GM21786 (cell line): ENCODE measurements around the gene ATXN7.
A peak's percentile ranks its signal among the peaks of the same experiment; 100 is the strongest.

ENCODE experiments used
- ATAC-seq: cut with Tn5 transposase; IDR thresholded peaks from one replicate; pipeline ENCODE4 v1.9.1; 2021; ENCODE audit not compliant: unreplicated experiment

Gene ATXN7

DNA sequence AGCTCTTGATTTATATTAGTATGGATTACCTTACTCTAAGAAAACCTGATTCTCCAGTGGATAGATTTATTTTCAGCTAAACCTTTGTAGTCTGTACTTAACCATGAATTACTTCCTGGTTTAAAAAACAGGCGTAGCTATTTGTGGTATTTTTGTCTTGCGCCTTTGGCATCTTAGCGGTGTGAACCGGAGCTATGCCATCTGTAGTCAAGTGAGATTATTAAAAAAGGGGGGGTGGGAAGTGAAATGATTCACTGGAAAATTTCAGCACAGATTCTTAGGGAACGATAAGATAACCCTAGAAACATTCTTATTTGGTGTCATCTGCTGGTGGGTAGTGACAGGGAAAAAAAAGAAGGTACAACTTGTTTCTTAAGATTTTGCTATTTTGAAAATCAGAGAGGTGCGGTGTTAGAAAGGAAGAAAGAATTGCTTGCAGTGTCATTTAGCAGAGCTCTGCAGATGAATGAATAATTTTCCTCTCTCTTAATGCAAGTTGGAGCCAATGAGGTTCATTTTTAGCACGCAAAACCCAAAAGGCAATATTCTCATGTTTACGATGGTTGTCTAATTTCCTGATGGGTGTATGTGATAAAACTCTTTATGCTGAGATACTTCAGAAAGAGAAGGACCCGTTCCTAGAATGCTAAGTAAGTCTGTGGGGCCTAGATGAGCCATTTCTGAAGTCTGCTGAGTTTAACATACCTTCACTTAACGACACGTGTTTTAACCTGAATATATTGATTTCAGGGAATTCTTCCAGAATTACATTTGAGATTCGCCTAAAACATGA, 115.6 kb downstream of the ATXN7 start:
- no peak for ATAC-seq

DNA sequence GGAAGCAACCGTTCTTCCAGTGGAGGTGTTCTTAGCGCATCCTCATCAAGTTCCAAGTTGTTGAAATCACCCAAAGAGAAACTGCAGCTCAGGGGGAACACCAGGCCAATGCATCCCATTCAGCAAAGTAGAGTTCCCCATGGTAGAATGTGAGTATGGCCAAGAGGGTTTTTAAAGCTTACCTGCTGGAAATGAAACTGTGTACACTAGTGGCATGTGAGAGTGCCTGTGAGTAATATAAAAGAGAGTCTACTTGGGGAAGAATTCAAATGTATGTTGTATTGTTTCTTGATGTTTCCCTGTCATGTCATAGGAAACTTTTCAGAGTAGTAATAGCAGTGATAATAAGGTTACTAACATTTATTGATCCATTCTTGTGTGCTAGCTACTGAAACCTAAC, 116.4 kb downstream of the ATXN7 start:
- no peak for ATAC-seq

DNA sequence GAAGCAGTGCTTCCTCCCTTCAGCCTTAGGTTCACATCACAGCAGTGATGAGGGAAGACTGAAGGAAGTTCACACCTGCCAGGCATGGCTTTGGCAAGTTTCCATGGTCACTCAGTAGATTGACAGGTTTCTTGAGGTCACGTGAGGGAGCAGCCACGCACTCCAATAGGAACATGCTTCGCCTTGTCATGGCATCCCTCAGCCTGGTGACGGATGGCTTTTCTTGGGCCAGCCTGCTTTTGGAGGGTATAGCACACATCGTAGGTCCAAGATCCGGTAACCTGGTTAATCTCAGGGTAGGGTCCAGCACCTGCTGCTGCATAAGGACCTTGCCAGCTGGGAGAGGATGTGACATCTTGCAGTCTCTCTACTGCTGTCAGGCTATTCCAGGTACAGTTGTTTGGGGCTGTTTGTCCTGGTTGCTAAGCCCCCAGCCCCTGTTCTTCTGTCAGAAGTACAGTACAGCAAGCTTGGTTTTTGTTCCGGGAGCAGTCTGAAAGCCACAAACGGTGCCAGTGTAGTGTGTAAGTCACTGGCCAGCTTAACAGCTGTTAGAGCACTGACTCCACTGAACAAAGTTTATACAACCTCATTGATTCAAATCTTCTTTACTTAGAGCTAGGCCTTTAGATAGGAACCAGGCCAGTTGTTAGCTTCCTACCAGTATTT, 117.3 kb downstream of the ATXN7 start:
- no peak for ATAC-seq

DNA sequence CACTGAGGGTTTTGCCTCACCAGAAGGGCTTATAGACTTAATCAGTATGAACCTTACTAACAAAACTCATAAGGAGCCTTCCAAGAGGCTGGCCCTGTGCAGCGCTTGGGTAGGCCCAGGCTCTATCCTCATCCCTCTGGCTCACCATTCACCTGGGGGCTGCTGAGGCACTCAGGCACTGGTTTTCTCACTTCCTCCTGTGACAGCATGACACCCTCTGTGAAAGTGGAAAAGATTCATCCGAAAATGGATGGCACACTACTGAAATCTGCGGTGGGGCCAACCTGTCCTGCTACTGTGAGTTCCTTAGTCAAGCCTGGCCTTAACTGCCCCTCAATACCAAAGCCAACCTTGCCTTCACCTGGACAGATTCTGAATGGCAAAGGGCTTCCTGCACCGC, 118.3 kb downstream of the ATXN7 start:
- ATAC-seq = no peak

- no peak for ATAC-seq
These were observed 120.7 kb downstream of the ATXN7 start for GRCh38 chr3:63984391-63984790.

GRCh38 chr3:63986146-63986545, 122.5 kb downstream of the ATXN7 start:
- ATAC-seq = no peak

- ATAC-seq = no peak
These were observed 123.2 kb downstream of the ATXN7 start for GRCh38 chr3:63986831-63987230.

DNA sequence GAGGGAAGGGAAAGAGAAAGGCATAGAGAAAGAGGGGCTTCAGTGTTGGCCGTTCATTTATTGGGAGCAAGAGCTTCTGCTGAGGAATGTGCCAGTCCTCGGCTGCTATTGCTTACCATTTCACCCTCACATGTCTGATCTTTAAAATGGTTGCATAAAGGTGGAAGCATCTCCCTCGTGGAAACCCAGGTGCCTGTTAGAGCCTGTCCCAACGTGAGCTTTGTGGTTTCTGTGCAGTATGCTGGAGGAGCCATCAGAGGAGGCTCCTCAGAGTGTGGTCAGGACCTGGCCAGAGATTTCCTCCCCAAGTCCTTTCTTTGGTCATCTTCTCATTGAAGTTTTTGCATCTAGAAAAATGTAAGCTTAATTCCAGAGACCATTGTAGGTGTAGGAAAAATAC, 125.3 kb downstream of the ATXN7 start:
- ATAC-seq = no peak

- no peak for ATAC-seq
These were observed 126.5 kb downstream of the ATXN7 start for GRCh38 chr3:63990204-63990603.

- ATAC-seq = no peak
These were observed 127.1 kb downstream of the ATXN7 start for GRCh38 chr3:63990733-63991132.

DNA sequence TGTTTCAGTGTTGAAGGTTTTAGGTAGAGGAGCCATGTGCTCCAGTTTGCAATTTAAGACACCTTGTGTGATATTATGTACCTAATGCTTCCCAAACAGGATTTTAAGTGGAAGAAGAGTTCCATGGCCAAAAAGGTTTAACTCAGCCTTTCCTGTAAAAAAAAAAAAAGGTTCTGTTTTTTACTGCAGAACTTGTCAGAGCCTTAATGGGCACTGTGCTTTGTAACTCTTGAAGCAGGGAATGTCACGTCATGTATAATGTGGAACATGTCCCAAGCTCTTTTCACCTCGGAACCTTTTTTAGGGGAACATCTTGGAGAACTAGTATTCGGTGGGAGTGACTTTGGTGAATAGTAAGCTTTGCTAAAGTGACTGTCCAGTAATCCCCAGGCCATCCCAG, 128.0 kb downstream of the ATXN7 start:
- ATAC-seq = no peak

- no peak for ATAC-seq
These were observed 129.0 kb downstream of the ATXN7 start for GRCh38 chr3:63992516-63993209.

DNA sequence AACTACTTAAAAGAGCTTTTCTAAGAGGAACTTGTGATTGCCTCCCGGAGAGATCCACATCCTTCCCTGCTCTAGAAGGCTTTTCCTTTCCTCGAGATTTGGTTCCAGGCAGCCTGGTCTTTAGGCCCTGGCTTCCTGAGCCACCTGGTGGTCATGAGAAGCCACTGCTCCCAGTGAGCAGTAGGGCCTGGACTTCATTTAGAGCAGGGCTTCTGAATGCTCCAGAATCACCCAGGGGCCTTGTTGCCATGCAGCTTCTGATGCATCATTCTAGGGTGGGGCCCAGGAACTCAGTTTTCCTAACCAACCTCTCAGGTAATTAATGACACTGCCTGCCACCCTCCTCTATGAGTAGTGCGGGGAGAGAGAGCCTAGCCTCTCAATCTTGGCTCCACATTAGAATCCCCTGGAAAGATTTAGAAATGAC, 130.0 kb downstream of the ATXN7 start:
- ATAC-seq = peak; percentile 84

DNA sequence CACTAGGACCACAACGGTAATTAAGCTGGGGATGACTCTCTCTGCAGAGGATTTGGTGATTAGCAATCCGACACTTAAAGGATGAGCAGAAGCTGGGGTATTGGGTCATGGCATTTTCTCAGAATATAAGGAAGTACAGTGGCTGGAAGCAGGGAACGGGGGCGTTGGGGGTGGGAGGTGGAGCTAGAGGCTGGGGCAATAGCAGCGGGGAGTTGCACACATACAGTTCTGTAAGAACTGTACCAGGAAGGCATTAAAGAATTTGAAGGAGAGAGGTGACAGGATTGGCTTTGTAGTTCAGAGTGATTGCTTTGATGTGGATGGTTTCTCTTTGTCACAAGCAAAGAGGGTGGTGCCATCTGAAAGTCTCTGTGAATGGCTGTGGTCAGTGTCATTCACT, 131.4 kb downstream of the ATXN7 start:
- ATAC-seq = no peak

DNA sequence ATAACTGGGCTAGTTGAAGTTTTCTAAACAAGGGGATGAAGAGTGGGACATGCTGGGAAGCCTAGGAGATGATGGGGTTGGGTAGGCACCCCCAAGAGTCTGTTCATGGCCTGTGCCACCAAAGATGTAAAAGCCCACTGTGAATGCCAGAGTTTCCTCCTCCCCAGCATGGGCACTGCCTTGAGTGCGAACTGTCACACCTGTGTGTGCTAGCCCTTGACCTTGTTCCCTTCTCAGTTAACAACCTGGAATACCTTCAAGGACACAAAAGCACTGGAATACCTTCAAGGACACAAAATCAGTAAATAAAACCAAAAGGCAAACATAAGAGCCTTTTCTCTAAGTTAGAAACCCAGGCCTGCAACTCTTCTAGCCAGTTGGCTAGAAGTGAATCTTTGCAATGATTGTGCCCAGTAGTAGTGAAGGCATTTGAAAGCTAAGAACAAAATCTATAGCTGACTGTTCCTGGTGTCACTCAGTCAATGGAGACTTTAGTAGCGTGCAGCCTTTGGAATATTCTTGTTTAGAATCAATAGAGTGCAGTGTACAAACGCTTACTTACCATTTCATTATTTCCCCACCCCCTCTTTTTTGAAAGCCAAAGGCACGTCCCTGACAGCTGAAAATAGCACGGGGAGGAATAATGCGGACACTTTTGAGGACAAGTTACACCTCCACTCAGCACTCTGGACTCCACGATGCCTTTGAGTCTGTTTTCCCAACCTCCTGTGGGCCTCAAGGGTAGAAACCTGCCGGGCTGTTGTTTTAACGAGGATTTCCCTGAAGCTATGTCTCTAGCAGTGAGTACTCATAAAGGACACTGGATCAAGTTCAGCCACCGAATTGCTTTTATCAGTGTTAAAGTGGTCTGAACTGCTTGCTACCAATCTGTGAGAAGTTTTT, 135.4 kb downstream of the ATXN7 start:
- no peak for ATAC-seq

DNA sequence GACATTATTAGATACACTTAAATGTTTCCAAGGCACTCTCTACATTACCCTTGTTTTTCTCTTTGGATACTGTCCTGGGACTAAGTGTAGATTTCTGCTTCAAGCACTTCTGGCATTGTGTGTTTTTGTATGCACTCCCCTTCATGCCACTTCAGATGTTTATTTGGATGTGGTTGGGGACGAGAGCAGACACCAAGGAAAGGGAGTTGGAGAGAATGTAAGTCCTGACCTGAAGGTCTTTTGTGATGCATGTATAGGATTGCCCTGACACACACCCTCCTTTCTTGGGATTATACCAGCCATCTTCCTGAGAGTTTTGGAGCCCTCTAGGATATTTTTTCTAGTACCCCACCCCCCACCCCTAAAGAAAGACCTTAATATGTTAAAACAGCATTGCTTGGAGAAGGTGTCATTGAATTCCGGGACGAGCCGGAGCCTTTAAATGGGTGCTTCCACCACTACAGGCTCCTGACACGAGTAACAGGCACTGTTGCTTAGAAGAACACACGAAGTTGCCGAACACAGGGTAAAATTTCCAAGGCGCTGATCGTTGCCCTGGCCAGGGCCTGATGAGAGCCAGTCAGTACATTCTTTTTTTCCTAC, 136.9 kb downstream of the ATXN7 start:
- no peak for ATAC-seq

- ATAC-seq = no peak
These were observed 138.6 kb downstream of the ATXN7 start for GRCh38 chr3:64002233-64002632.

DNA sequence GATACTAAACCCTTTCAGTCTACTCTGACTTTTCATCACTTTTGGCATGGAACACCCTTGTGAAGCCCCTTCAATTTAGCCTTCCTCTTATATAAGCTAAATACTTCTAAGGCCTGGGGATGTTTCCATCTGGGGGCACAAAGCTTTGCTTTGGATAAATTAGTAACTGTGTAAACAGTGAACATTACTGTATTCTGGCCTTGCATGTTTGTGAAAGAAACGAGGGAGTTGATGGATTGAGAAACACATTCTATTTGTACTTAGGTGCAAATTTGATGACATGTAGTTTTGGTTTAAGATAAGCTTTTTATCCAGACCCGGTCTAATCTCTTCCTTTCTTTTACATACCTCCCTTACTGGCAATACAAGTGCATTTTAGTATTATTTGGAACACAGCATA, 139.9 kb downstream of the ATXN7 start:
- no peak for ATAC-seq

DNA sequence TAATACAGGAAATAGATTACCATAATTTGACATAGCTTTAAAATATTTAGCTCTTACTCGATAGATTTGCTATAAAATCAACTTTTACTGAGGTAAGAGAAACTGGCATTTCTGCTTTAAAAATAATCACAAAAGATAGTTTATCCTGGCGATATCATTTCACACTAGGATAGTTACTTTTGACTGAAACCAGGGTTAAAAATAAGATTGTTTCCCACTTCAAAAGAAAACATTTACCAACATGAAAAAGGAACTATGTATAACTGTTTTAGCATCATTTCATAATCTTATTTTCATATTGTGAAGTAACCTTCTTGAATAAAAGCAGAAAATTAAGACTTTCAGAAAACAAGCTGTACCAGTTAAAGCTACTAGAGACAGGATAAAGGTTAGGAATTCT, 144.3 kb downstream of the ATXN7 start:
- ATAC-seq = no peak

GRCh38 chr3:64008487-64009351, 145.1 kb downstream of the ATXN7 start:
- ATAC-seq = no peak
